GM21515 (cell line): ENCODE data around the gene ZFHX3.

Source experiments
- ATAC-seq: cut with Tn5 transposase; IDR thresholded peaks from one replicate; pipeline ENCODE4 v1.9.1; 2021; ENCODE audit not compliant: unreplicated experiment

Gene ZFHX3

DNA sequence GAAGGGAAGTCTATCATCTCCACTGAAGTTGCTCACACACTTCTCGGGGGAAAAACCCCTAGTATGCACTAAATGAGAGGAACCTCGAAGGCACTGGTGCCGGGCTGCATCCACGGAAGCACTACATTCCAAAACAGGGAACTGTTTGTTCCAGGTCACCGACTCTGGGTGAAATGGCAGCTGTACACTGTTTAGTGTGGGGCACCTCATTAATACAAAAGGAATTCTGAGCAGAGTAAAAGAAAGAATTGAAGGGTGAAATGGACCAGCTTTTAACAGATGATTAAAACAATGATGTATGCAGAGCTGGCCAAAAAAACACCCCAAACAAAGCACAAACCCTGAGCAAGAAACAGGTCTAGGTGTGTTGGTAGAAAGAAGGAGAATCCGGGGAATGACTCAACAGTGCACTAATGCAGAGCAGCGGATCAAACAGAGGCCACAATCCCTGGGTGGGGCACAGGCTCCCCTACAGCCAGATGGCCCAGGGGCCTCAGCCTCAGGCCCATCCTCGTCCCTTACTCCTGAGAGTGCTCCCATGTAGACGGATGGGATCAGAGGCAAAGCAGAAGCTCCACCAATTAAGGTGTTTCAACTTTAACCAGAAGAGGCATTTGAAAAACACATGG lies 161.5 kb downstream of the ZFHX3 start:
- no peak for ATAC-seq

DNA sequence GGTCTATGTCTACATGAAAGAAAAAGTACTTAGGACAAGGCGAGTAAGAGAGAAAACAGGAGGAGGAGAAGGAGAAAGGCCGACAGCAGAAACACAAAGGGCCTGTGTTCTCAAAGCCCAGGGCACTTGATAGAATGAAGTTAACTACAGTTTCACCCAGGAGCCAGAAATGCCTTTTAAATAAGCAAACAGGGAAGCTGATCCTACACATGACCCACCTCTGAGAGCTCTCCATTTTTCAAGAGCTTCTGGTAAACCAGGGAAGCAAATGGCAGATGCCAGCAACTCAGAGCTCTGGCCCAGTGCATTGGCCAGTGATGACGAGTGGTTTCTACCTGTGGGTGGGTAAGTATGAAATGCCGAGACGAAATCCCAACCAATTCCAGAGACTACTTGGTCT lies 163.4 kb downstream of the ZFHX3 start:
- ATAC-seq, result no peak

DNA sequence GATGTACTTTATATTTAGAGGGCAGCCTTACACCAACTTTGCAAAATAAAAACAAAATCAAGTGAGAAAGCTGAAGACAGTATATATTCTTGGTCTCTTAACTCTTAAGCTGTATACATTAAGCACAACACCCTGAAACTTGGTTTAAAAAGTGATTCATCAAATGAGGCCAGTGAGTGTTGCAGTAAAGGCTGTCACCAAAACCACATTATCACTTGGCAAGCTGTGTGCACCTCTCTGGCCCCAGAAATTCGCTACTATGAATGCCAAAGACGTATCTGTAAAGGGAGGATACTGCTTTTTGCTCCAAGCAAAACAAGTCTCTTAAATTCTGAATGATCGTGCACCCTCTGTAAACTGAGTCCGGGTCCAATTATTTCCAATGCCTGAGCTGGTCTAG lies 163.9 kb downstream of the ZFHX3 start:
- ATAC-seq, result no peak

DNA sequence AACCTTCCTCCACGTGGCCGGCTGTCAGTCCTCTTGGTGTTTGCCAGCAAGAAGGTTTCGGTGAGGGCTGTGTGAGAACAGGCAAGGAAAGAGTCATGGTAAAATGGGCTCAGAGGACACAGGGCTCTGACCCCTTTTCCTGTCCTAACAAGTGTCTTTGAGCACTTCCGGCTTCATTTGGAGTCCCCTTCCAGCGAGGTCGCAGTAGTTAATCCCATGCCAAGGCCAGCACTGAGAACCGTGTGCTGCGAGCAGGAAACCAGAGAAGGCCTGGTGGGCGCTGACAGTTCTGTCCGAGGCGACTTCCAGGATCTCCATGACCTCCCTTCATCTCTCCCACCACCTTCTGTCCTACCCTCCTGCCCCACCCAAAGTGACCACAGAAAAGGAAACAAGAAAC lies 168.1 kb downstream of the ZFHX3 start:
- no peak for ATAC-seq

DNA sequence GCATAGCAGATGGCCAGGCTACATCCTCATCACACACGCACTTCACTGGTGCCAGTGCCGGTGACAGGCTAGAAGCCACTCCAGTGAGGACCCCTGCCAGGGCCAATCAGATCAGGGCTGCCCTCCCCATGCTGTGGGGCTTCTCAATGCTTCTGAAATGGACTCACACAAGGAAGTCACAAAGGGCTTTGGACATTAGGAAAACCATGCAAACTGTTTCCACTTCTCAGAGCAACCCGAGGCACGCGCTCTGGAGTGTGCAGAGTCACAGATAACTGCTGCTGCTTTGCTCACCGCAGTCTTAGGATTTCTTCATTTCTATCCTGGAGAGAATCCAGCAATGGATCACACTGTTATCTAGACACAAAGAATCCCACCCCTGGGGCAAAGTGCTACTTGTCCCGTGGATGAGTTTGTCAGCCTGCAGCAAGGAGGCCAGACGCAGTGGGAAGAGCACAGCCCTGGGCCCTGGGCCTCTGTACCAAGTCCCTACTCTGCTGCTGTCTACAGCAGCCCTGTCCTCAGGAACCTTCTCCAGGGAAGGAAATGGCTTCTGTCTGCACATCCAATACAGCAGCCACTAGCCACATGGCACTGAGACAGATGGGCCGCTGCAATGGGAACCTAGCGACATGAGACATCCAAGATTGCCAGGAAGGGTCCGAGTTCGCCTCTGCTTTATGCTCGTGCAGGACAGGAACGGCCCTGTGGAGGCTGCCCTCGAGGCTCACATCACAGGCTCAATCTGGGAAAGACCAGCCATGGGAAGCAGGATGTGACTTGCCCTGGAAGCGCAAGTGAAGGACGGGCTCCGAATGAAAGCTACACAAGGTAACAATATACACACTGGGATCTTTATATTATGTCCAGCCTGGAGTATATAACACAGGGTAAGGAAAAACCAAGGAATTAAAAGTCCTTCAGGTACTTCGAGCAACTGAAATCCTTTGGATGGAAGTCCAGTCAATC lies 169.3 kb downstream of the ZFHX3 start:
- no peak for ATAC-seq

DNA sequence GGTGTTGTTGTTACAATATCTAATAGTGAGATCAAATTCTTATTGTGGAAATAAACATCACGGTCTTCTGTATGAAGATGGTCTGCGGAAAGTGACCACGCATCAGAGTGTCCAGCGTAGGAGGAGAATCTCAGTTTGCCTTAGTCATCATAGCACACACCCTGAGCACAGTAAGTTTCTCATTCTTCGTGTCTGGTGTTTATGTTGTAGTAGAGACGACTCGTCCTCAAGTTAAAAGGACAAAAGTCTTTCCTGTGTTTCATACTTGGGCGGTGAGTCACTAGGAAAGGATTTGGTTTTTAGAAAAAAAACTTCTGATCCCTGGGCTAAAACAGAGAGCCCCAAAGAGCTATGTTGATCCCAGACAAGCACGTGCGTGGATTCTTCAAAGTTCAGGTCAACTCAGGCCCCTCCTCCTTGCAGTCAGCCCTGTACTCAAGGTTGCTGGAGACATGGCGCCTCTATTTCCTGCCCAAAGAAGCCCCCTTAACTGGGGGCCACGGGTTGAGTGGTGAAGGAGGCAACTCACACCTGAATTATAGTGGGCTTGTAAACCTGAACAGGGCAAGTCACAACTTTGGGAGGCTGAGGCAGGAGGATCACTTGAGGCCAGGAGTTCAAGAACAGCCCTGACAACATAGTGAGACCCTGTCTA lies 170.4 kb downstream of the ZFHX3 start:
- no peak for ATAC-seq

DNA sequence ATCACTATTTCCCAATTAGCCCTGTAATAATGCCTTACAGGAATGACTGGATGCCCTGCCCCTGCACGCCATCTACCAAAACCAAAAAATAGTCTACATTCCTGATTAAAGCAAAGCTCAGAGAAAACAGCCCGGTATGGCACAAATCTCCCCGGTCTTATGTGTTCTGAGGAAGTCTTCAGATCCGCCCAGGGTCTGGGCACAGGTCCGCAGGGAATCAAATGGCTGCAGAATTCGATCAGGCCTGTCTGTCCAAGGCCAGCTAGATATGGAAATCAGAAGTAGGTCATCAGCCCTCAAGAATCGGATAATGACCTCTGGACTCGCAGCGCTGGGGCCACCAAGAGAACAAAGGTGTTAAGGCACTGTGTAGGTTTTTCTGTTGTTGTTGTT lies 171.0 kb downstream of the ZFHX3 start:
- ATAC-seq, result no peak

DNA sequence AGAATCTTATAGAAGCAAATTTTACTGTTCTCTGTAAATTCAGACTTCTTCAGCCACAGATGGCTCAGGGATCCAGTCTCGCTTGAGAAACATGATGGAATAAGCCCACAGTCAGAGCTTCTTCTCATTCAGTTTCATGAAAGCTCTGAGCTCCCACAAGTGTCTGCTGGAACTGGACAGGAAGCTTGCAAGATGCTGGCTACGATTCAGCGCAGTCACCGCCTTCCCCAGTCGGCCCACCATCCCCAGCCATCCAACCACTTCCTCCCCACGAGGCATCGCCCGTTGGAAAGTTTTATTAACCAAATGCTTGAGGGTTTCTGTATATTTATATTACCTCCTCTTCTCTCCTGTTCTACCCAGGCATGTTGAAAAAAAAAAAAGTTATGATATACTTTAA lies 171.7 kb downstream of the ZFHX3 start:
- ATAC-seq, result no peak

DNA sequence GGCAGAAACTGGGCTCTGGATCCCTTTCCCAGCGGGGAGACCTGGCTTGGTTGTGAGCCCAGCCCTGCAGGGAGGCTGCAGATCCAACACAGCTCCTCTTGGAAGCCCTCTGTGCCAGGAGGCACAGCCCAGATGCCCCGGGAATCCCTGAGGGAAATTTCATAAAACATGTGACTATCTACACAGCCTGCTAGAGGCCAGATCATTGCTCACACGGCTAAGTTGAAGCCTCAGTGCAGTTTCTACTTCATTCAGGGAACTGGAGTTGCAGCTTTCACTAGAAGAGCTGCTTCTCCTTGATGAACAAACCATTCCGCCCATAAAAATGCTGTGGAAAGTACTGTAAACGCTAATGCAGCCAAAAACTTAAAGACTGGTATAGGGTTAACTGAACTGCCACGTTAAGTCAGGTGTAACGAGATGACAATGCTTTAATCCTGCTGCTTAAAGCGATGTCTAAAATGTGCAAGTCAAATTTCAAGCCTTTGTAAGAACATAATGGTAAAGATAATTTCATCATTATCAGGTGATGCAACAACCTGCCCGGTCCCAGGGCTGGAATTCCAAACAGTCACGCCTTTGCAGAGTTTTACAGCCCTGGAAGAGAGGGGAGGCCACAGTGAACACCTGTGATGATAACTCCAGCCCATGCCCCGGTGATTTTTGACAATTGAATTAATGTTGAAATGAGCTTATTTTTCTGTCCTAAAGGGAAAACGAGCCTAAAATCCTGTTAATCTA lies 172.5 kb downstream of the ZFHX3 start:
- ATAC-seq, result no peak

DNA sequence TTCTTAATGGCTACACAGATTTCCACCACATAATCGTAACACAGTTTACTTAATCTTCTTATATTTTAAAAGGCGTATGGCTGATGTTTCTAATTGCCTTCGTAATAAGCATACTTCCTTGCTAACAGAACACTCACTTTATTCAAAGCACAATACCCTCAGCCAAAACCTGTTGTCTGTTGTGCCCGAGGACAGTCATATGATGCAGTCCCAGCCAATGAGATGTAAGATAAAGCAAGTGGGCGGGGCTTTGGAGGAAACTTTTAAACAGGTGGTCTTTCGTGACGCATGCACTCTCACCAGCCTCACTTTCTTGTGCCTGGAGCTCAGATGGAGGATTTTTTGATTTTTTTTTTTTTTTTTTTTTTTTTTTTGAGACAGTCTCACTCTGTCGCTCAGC lies 174.1 kb downstream of the ZFHX3 start:
- no peak for ATAC-seq

DNA sequence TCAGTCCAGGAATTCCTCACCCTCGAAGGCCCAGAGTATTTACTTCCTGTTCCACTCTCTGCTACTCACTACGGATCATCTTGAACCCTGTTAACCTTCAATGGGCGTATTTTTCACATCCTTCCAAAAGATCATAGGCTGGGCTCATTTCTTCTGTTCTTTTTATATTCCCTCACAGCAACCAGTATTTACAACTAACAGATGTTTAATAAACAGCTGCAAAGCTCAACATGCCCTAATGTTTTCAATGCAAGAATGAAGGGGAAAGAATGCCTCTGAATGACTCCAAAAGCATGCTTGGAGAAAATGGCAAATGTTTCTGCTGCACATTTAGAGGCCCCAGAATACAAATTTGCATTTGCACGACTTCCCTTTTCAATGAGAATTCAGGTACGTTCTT lies 174.9 kb downstream of the ZFHX3 start:
- ATAC-seq, result no peak

DNA sequence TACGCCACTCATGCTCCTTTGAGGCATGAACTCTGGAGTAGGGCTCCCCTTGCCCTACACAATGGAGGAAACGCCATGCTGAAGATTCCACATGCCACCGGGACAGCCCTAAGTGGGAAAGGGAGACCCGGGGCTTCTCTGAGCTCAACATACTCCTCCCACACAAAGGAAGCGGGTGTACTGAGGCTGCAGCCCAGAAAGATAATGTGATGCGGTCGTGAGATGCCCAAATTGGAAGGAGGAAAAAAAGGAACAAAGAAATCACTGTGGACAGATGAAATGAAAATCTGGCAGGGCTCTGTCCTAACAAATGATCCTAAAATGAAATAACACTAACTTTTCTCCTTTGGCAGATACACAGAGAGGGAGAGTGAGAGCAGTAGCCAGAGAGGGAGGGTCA lies 182.1 kb downstream of the ZFHX3 start:
- ATAC-seq, result no peak

DNA sequence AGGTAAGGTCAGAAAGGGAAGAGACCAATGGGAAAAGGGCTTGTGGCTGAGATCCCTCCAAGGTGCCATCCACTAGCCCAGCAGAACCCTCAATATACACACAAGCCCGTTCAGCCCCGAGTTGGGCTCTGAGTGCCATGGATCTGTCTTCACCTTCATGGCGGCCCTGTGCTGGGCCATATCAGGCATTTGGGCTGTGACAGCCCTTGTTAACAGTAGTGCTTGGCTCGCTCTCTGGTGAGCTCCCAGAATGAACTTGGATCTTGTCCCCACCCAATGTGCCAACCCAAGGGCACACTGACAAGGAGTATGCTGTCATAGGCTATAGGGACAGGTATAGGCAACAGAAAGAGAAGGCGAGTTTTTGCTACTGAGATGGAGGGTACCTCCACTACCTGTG lies 182.7 kb downstream of the ZFHX3 start:
- ATAC-seq, result no peak

DNA sequence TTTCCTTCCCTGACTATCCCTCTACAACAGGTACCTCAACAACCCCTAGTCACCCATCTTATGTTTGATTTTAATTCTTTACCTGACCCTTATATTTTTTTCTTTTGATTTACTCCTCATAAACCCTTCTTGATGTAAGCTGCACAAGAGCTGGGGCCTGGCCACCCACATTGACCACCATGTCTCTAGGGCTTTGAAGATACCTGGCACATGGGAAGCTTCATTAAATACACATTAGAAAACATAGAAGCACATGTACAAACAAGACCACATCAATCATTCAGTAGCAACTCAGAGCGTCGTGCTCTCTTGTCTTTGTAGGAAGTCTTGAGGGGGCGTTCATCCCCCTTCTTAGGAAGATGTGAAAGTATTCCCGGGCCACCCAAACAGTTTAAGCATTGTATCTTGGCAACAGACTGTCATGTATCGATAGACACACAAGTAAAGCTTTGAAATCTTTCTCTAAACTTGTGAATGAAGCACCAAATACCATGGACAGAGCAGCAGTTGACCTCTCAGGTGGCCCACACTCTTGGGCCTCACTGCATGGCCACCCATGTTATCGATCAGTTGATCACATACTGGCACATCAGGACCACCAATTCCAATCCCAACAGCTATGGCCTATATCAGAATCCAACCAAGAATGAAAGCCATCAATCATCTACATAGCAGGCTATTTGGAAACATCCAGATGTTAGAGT lies 183.6 kb downstream of the ZFHX3 start:
- no peak for ATAC-seq

DNA sequence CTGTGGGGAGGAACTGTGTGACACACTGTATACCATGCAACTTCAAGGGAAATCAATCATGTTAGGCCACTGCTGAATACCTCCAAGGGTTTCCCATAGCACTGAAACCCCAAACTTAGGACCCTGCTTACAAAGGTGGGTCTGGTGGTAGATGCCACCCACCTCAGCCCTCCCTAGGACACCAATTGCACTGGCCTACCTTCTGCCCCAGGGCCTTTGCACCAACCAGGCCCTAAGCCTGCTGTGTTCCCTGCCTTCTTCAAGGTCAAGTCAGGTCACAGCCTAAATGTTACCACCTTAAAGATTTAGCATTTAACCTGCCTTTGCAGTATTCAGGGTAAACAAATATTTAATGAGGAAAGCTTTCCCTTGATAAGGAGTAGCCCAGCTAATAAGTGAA lies 185.8 kb downstream of the ZFHX3 start:
- no peak for ATAC-seq

DNA sequence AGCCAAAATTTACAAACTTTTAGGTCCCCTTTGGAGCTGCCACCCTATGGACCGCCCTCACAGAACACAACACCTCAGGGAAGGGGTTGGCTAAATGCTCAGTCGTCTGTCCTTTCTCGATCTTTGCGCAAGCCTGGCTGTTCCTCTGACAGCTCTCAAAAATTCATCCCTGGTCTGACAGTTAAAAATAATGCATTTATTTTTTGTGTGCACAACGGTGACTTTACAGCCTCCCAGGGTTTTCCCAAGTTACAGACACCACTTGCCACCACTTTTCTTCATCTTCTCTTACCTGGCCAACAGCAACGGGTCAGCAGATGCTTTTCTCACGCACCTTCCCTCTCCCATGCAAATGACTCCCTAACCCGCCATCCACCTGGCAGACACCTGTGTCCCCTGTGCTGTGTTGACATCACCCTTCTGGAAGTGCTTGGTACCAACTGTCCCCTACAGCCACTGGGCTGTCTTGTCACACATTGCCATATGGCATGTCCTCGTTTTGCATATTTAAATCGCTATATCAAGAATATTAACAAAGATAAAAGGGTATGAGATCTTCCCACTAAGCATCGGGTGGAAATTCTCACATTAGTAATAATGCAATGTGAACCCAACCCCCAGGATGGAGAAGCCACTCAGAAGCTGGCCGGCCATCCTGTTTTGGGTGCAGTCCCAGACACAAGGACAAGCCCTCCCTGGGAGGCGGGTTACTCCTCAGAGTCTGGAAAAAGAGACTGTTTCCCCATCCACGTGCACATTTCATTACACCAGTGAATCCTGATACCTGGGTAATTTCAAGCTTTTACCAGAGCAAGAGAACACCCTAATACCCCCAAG lies 187.0 kb downstream of the ZFHX3 start:
- no peak for ATAC-seq

DNA sequence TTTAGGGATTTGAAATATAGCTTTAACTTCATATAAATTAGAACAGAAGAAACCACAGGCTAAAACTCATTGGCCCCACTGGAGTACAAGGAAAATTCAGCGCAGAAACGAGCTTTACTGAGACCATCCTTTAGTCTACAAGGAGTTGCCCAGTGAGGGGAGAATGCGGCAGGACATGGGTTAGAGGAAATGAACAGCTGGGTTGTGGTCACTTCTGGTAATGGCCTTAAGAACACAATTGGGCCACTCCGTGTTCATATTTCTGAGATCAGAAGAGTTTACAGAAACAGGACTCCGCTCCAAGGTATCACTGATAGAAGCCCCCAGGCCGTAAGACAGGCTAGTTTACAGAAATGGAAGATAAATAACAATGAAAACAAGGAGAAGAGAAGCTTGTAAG lies 188.3 kb downstream of the ZFHX3 start:
- no peak for ATAC-seq

DNA sequence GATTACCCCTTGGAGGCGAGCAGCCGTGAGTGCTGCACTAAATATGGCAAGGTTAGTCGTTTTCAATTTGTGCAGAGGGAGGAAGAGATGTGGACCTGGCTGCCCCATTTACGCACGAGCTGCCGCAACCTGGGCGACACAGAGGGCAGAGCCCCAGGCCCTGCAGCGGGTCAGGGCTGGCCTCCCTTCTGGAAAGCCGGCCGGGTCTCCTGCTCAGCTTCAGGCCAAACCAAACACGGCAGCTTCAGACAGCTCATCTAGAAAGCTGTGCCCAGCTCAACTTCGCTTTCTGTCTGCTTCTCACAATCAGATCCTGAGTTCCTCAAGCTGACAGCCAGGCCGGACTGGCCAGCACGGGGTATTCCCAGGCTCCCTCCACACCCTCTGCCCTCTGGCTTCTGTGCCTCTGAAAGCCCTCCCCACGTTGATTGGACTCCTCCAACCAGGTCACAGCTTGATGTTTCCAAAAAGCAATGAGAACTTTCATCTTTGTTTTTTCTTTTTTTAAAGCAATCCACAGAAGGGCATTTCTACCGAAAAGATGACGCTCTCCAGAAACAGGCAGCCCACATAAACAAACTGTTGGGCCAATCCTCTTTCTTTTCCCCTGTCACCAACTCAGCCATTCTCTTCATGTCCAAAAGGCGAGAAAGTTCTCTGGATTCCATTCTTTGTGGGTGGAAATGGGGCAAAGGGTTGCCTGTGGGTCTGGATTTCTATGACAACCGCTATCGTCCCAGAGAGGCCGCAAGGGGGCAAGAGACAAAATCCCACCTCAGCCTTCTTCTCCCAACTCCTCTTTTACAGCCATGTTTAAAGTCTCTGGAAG lies 189.0 kb downstream of the ZFHX3 start:
- no peak for ATAC-seq
